GM11168 (cell line): ENCODE results near the gene FRS3.

Source experiments
- in situ Hi-C: fragments of 300-500 bp; cut with MboI; formaldehyde crosslinking; loops from one replicate; pipeline ENCODE4 v1.12.0; 2022; ENCODE audit warnings: low sequenced_read_pairs; ENCODE audit not compliant: unreplicated experiment

FRS3 gene

DNA sequence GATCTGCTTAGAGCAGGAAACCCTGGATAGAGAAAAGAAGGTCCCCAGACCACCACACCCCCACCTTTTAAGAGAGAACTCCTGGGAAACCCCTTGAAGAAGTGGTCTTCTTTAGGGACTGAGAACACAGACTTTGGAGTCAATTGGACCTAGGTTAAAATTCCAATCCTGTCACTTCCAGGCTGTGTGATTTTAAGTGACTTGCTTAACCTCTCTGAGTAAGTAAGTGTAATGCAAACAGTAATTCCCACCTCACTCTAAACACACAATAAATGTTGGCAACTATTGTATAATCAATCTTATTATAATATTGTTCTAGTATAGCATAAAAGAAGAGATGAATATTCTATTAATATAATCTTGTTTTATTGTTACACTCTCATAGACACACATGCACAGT, 47.6 kb downstream of the FRS3 start:
- in situ Hi-C loops = no loop called here

DNA sequence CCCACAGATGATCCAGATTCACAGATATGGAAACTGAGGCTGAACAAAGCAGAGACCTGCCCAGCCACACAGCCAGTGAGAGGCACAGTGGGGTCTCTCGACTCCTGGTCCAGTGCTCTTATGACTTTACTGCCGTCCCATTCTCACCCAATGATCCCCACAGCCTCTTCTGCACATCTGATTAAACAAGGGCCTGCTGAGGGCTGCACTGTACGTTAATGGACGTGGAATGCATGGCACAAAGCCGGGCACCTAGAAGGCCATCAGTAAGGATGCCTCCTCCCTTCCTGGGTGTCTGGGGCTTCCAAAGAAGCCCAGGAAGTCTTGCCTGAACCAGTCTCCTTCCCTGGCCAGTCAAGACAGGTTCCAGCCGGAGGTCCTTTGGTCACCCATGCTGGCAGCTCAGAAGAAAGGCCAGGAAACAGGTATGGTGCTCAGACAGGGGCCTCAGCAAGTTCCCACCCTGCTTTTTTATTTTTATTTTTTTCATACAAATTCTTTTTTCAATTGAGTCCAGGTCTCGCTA, 48.1 kb downstream of the FRS3 start:
- in situ Hi-C loops = no loop called here

DNA sequence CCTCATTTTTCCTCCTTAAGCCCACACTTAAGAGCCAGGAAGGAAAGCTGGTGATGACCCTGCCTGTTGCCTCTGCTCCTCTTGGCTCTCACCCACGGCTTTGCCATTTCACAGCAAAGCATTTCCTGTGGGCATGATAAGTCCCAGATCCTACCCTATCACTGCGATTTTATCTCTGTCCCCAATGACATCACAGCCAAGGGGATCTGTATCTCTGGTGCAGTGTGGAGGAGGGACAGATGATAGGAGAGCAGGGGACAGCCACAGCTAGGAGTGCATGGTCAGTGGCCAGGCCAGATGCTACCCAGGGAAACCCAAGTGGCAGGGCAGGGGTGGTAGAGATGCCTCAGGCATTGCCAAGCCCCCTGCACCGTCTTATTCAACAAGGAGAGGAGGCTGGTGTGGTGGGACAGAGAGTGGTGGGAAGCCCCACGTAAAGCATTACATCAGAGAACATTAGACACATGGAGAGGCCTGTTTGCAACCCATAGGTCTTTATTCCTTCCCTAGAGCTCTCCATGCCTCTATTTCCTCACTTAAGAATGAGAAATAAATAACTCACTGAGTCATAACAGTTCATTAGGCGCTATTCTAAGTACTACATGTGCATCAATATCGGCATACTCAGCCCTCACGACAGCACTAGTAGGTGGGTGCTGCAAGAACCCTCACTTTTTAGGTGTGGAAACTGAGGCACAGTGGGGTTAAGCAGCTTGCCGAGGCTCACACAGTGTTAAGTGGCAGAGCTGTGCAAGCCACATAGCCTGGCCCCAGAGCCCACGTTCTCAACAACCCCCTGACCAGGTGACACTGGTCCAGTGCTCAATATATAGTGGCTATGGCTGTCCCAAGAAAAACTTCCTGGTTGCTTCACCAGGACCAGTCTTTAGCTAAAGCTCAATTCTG, 48.9 kb downstream of the FRS3 start:
- in situ Hi-C loops = no loop called here

DNA sequence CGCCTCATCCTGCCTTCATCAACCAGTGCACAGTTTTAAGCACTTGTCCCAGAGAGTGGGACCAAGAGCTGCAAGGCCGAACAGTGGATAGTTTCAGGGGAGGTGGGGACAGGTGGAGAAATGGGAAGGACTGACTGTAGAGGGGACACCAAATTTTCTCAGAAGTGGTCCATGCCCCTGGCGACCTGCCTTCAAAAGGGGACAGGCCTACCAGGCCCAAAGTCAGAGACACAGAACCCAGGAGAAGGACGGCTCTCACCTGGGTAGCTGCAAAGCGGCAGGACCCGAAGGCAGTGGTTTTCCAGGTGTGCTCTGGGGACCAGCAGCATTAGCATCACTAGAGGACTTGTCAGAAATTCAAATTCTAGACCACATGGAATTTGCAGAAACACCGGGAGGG, 50.1 kb downstream of the FRS3 start:
- in situ Hi-C loops = no loop called here

DNA sequence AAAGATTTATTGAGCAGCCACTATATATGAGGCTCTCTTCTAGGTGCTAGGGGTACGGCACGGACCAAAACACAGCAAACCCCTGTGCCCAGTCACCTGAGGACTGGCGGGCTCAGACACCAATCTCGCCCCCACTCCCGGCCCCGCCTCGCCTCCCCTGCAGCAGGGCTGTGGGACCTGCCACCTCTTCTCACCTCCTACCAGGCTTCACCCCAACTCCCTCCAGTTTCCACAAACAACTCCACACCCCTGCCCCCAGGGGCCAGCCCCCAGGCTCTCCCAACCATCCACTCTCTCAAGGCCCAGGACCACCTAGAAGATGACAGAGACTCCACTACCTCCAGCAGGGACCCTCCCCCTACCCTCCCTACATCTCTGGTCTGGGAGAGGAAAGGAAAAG, 50.7 kb downstream of the FRS3 start:
- in situ Hi-C loops = no loop called here

DNA sequence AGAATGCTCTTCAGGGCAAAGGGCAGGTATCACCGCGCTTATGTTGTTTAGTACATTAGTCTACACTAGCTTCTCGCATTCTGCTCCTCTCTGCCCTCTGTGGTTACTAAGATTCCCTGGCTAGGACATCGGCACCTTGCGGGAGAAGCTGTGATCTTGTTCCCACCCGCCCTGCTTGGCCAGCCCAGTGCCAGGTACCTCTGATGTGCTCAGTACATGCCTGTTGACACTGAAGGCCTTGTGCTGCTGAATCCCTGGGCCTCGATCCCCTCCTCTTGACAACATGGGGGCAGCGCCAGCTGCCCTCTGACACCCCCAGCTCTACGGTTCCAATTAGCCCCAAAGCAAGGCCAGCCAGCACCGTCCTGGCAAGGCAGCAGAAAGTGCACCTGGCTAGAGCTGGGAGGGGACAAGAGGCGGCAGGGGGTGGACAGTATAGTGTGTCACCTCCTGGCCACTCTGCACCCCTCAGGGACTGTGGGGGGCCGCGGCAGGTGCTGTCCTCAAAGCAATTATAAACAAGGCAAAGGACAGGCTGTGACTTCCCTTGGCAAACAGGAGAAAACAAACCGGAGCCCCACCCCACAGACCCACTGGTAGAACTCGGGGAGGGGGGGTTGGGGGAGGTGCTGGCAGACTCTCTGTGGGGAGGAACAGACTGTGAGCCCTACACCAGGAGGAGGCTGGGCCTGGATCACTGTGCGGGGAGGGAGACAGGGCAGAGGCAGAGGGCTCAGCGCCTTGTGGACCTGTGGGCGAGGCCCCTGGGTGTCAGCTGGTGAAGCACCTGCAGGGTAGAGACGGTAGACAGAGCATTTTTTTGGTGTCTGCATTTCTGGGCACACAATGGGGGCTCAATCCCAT, 51.4 kb downstream of the FRS3 start:
- in situ Hi-C loops = no loop called here

DNA sequence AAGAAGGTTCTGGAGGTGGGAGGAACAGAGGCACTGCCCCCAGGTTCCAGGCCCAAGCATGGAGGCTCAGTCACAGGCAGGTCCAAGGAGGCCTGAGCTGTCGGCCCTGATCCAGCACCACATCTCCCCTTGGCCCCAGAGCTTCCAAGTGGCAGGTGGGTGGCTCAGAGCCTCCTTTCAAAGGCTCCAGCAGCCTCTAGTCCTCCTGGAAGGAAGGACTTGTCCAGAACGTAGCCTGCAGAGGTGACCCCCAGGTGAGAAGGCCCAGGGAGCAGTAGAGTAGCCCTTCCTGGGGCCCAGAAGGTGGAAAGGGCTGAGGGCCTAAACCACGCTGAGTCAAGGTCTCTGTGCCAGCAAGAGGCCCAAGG, 52.0 kb downstream of the FRS3 start:
- in situ Hi-C loops = no loop called here

DNA sequence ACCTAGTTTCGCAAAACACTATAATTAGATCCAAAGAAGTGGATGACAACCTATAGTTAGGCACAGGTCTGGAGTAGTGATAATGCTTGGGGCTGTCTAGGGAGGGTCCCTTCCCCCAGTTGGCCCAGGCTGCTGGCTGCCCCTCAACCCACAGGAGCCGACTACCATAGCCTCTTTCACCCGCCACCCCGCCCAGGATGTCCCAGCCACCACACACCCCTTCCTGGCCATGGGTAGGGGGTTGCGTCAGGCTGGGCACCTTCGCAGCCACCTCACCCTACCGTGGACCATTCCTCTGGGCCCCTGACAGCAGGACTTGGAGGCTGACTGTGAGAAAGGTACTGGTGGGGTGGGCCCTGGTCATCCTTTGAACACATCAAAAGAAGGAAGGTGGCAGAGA, 52.8 kb downstream of the FRS3 start:
- in situ Hi-C loops = no loop called here

DNA sequence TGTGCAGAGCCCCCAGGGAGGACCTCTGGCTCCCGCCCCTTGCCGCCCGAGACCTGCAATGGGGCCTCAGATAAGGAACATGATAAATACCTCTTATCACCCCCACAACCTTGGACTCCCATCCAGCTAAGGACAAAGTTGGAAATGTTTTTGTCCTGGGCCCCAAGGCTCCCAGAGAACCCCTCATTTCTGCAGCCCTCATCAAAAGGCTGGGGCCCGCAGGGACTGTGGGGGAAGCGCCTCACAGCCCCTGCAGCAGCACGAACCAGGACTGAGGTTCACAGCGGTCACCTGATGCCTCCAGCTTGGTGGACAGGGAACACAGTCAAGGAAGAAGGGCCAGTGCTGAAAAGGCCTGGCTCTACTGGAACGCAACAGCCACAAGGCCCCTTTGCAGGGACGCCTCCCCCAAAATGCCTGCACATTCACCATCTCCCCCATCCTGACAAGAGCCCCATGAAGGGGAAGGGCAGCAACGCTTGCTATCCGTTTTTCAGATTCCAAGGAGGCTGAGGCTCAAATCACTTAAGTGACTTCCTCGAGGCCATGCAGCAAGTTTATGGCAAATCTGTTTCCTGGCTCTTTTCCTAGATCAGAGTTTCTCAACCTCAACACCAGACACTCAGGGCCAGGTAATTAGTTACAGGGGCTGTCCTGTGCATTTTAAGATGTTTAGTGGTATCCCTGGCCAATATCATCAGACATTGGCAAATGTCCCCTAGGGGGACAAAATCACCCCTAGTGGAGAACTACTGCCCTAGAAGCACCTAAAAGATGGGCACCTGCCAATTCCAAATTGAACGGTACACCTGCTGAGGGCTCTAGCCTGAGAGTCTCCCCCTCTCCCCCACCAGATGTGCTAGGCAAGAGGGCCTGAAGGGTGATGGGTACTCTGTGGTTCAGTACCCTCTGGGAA, 54.9 kb downstream of the FRS3 start:
- in situ Hi-C loops = no loop called here

DNA sequence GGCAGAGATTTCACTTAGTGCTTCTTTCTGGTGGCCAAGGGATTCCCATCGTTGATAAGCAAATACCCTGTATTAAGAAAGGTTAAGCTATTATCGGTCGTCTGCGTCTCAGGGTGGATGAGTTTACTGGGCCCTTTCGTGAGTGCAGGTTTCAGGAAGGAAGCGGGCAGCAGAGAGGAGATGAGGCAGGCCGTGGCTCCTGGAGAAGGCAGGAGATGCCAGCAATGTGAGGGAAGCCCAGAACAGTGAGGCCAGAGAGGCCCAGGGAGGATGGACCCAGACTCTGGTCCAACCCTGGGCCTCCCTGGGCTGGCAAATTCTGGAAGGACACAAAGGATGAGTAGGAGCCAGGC, 55.5 kb downstream of the FRS3 start:
- in situ Hi-C loops = no loop called here

DNA sequence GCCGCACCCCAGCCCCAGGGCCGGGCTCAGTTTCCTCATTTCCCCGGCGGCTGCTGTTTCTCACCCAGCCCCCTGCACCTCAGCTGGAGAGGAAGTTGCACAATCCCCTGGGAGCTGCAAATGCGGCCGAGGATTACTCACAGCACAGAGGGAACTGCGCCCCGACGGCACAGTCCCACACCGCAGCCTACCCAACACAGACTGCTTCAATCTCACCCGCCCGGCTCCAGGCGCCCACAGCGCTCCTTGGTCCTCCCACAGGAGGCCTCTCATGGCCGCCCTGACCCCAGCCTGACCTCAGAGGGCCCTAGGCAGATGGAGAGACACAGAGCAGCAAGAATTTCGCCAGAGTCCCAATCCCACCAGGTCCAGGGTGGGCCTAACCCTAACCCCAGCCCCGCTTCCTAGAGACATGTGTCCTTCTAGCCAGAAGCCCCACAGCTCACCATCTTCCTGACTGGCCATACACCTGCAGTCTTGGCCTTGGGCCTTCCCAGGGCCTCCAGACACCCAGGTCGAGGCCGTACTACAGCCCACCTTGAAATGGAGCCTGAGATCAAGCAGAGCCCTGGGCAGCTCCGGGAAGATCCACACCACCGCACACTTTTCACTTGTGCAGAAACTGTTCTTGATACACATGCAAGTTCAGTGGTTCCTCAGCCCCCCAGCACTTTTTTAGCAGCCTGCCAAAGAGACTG, 56.0 kb downstream of the FRS3 start:
- in situ Hi-C loops = no loop called here

DNA sequence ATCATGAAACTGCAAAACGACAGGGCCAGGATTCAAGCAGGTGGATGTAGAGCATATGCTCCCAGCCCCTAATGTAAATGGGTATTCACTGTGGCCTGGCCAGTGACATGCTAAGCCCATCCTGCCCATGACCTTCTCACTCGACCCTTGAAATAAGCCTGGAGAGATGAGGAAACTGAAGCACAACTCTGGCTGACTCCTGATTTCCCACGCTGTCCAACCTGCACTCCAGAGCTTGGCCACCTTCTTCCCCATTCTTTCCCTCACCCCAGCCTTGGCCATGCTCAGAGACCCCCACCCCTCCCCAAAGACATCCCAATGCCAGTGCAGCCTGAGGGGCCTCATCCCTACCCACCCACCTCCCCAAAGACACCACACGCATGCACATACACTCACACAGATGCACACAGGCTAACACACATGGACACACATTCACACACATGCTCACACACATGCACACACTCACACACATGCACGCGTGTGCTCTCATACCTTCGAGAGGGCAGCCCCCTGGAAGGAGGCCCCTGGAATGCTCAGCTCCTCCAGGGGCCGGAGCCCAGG, 56.7 kb downstream of the FRS3 start:
- in situ Hi-C loops = no loop called here

DNA sequence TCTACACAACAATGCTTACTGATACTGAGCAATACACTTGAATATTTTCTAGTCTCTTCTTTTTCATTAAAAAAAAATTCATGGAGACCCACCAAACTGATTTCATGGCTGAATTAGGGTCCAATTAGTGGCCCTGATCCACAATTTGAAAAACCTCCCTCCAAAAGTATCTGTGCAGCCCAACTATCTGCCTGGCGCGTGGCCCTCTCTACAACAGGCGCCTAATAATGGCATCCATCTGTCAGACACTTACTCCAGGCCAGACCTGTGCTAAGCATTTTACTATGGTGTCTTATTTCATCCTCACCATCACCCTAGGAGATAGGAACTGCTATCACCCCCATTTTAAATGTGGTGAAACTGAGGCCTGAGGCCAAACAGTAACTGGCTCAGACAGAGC, 58.3 kb downstream of the FRS3 start:
- in situ Hi-C loops = no loop called here

DNA sequence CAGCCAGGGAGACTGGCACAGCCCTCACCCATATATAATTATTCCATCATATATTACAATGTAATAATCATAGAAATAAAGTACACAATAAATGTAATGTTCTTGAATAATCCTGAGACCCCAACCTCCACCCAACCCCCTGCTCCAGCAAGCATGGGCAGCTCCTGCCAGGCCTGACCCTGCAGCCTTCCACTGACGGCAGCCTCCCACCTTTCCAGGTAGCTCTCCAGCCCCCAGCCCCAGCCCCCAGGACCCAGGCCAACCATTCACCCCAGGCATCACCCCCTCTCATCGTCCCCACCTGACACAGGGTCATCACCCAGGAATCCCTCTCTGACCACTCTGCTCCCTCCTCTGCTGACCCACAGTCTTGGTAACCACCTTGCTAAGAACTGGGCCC, 58.9 kb downstream of the FRS3 start:
- in situ Hi-C loops = no loop called here

DNA sequence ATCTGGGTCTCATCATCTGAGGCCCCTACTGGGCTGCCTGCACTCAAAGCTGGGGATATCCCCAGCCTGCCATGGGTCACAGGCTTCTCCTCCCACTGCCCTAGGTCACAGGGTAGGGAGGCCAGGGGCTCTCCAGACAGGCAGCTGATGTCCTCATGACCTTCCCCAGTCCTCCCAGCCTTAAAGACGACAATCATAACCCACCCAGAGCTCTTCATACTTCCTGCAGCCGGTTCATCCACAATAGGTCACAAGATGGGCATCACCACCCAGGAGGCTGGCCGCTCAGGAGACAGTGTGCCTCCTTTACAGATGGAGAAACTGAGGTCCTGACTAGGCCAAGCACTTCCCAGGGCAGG, 59.5 kb downstream of the FRS3 start:
- in situ Hi-C loops = no loop called here
